BLaER1 (cell line): ENCODE measurements around the gene ACOT7.

ENCODE experiments used
- H3K27ac ChIP-seq: shearing (Covaris generic); formaldehyde crosslinking; 2 replicates; pipeline ENCODE4 v1.8.1; 2022
- H3K27me3 ChIP-seq: shearing (Covaris generic); formaldehyde crosslinking; 2 replicates; pipeline ENCODE4 v1.8.1; 2022
- H3K36me3 ChIP-seq: shearing (Covaris generic); formaldehyde crosslinking; 2 replicates; pipeline ENCODE4 v1.8.1; 2022
- H3K4me1 ChIP-seq: shearing (Covaris generic); formaldehyde crosslinking; 2 replicates; pipeline ENCODE4 v1.8.1; 2022
- H3K4me2 ChIP-seq: shearing (Covaris generic); formaldehyde crosslinking; 2 replicates; pipeline ENCODE4 v1.8.1; 2022
- H3K4me3 ChIP-seq: shearing (Covaris generic); formaldehyde crosslinking; 2 replicates; pipeline ENCODE4 v1.8.1; 2022
- H3K9ac ChIP-seq: shearing (Covaris generic); formaldehyde crosslinking; 2 replicates; pipeline ENCODE4 v1.8.1; 2022
- H3K9me3 ChIP-seq: shearing (Covaris generic); formaldehyde crosslinking; 2 replicates; pipeline ENCODE4 v1.8.1; 2022
- H4K20me1 ChIP-seq: shearing (Covaris generic); formaldehyde crosslinking; 2 replicates; pipeline ENCODE4 v1.8.1; 2022
- Cebpa-rat ChIP-seq: shearing (Covaris generic); IDR thresholded peaks from 2 replicates; pipeline ENCODE4 v1.8.1; 2022

The ACOT7 gene

GRCh38 chr1:6299557-6300165 is 93.9 kb downstream of the ACOT7 start:
- TF ChIP-seq Cebpa-rat, result no peak
- no peak overlapping the region for H3K4me2 ChIP-seq
- no peak overlapping the region for H3K27ac ChIP-seq
- no peaks in the 10 kb centered on the region for H3K27me3 ChIP-seq
- H3K36me3 ChIP-seq, result peaks cover 40% of the 10 kb centered on the region
- no peaks in the 10 kb centered on the region for H4K20me1 ChIP-seq
- 0 out of 2 replicates have a peak overlapping the region, but pooled peaks have one; percentile 10 for H3K9ac ChIP-seq
- H3K4me1 ChIP-seq, result peaks cover 35% of the 10 kb centered on the region
- no peak overlapping the region for H3K4me3 ChIP-seq
- no peaks in the 10 kb centered on the region for H3K9me3 ChIP-seq

GRCh38 chr1:6298940-6299465 is 94.6 kb downstream of the ACOT7 start:
- Histone ChIP-seq H3K4me1 (peaks cover 41% of the 10 kb centered on the region), H3K36me3 (peaks cover 40% of the 10 kb centered on the region), H3K9me3 (no peaks in the 10 kb centered on the region), H3K4me3 (no peak overlapping the region), H3K9ac (no peak overlapping the region), H4K20me1 (no peaks in the 10 kb centered on the region), H3K4me2 (no peak overlapping the region), H3K27ac (no peak overlapping the region), H3K27me3 (no peaks in the 10 kb centered on the region)
- TF ChIP-seq Cebpa-rat, result no peak

GRCh38 chr1:6298530-6298929 is 95.0 kb downstream of the ACOT7 start:
- Histone ChIP-seq H3K9me3 (no peaks in the 10 kb centered on the region), H3K4me3 (no peak overlapping the region), H3K27ac (no peak overlapping the region), H3K27me3 (no peaks in the 10 kb centered on the region), H3K4me1 (peaks cover 41% of the 10 kb centered on the region), H3K9ac (no peak overlapping the region), H3K4me2 (no peak overlapping the region), H3K36me3 (peaks cover 37% of the 10 kb centered on the region), H4K20me1 (no peaks in the 10 kb centered on the region)
- TF ChIP-seq Cebpa-rat, result no peak

- H3K4me2 ChIP-seq, result peak overlapping the region; percentile 92
Observed at GRCh38 chr1:6295910-6296309, 97.7 kb downstream of the ACOT7 start.

GRCh38 chr1:6294890-6295556 is 98.5 kb downstream of the ACOT7 start:
- Histone ChIP-seq H3K4me3 (peak overlapping the region; percentile 16; the same call in 1 of the 2 replicates), H3K4me1 (peaks cover 60% of the 10 kb centered on the region), H3K27me3 (no peaks in the 10 kb centered on the region), H3K27ac (peak overlapping the region; percentile 87), H3K36me3 (peaks cover 22% of the 10 kb centered on the region), H3K9ac (peak overlapping the region; percentile 51; the same call in 1 of the 2 replicates), H4K20me1 (no peaks in the 10 kb centered on the region), H3K4me2 (peak overlapping the region; percentile 92), H3K9me3 (no peaks in the 10 kb centered on the region)
- peak; percentile 31; the same call in 1 of the 2 replicates for TF ChIP-seq Cebpa-rat

More at GRCh38 chr1:6295910-6296309, 97.7 kb downstream of the ACOT7 start:
- no peak overlapping the region for H3K27ac ChIP-seq
- H3K4me3 ChIP-seq, result no peak overlapping the region
- H3K4me1 ChIP-seq, result peaks cover 51% of the 10 kb centered on the region
- peaks cover 25% of the 10 kb centered on the region for H3K36me3 ChIP-seq
- TF ChIP-seq Cebpa-rat, result no peak
- no peaks in the 10 kb centered on the region for H3K9me3 ChIP-seq
- H4K20me1 ChIP-seq, result no peaks in the 10 kb centered on the region
- H3K27me3 ChIP-seq, result no peaks in the 10 kb centered on the region
- H3K9ac ChIP-seq, result no peak overlapping the region

- H3K4me1 ChIP-seq, result peaks cover 68% of the 10 kb centered on the region
- peak overlapping the region; percentile 16; the same call in 1 of the 2 replicates for H3K4me3 ChIP-seq
- no peaks in the 10 kb centered on the region for H3K27me3 ChIP-seq
- peaks cover 14% of the 10 kb centered on the region; the same call in 1 of the 2 replicates for H3K36me3 ChIP-seq
- H3K27ac ChIP-seq, result peak overlapping the region; percentile 87
- no peaks in the 10 kb centered on the region for H4K20me1 ChIP-seq
- peak overlapping the region; percentile 51 for H3K9ac ChIP-seq
- H3K4me2 ChIP-seq, result peak overlapping the region; percentile 92
- no peaks in the 10 kb centered on the region for H3K9me3 ChIP-seq
- TF ChIP-seq Cebpa-rat, result no peak
Observed at GRCh38 chr1:6294080-6294889, 99.3 kb downstream of the ACOT7 start.

- Histone ChIP-seq H3K27ac (peak overlapping the region; percentile 86), H3K4me3 (no peak overlapping the region), H3K9ac (peak overlapping the region; percentile 71; the same call in 1 of the 2 replicates), H3K27me3 (no peaks in the 10 kb centered on the region), H3K36me3 (peaks cover 12% of the 10 kb centered on the region; the same call in 1 of the 2 replicates), H3K4me1 (peaks cover 90% of the 10 kb centered on the region), H3K4me2 (peak overlapping the region; percentile 92), H4K20me1 (no peaks in the 10 kb centered on the region), H3K9me3 (no peaks in the 10 kb centered on the region)
- TF ChIP-seq Cebpa-rat, result no peak
Observed at GRCh38 chr1:6292102-6292501, 101.5 kb downstream of the ACOT7 start.

GRCh38 chr1:6288665-6289064 is 104.9 kb downstream of the ACOT7 start:
- Histone ChIP-seq H3K9ac (no peak overlapping the region), H3K4me2 (peak overlapping the region; percentile 92), H3K9me3 (no peaks in the 10 kb centered on the region), H3K4me1 (peaks cover 84% of the 10 kb centered on the region), H4K20me1 (no peaks in the 10 kb centered on the region), H3K4me3 (no peak overlapping the region), H3K27ac (peak overlapping the region; percentile 86), H3K36me3 (peaks cover 29% of the 10 kb centered on the region), H3K27me3 (no peaks in the 10 kb centered on the region)
- no peak for TF ChIP-seq Cebpa-rat

GRCh38 chr1:6288026-6288425 is 105.5 kb downstream of the ACOT7 start:
- H3K4me3 ChIP-seq, result no peak overlapping the region
- H3K27me3 ChIP-seq, result no peaks in the 10 kb centered on the region
- peak overlapping the region; percentile 92 for H3K4me2 ChIP-seq
- H3K9ac ChIP-seq, result no peak overlapping the region
- peaks cover 26% of the 10 kb centered on the region for H3K36me3 ChIP-seq
- H3K4me1 ChIP-seq, result peaks cover 78% of the 10 kb centered on the region
- H4K20me1 ChIP-seq, result no peaks in the 10 kb centered on the region
- no peaks in the 10 kb centered on the region for H3K9me3 ChIP-seq
- no peak for TF ChIP-seq Cebpa-rat
- H3K27ac ChIP-seq, result peak overlapping the region; percentile 86
